HepG2 (cell line): ENCODE results near the gene OR9A2. TPM values are rescaled to one million over a fixed set of nuclear protein-coding genes. Genes with fewer than 3 reads are reported as not detected.
"Not testable (repeated sequence)": the region's sequence is repeated elsewhere in the genome, so short reads cannot be mapped to it uniquely, and the experiment has no call there.

Experiments
- ATAC-seq: fragments of 200-7000 bp; cut with Tn5 transposase; 3 replicates; pipeline ENCODE4 v1.9.1; 2020; ENCODE audit warnings: mild to moderate bottlenecking, moderate library complexity
- BruUV-seq: library from RNA; stranded (reverse); fragments of 400-500 nt; replicated peaks from 2 replicates; lab custom pipeline; 2021; lab: Mats Ljungman, UMichigan
- CTCF ChIA-PET: fragments of 300-600 bp; formaldehyde crosslinking; extraction: SDS; loops from one replicate; lab custom pipeline; 2021; ENCODE audit warnings: low total read pairs, inconsistent platforms, low intra/inter-chr PET ratio; lab: Yijun Ruan, JAX
- POLR2A ChIA-PET: fragments of 350-600 bp; sonication (Branson Sonifier 250); formaldehyde crosslinking; loops from one replicate; lab custom pipeline; 2020; ENCODE audit warnings: antibody characterized with exemption, inconsistent platforms; lab: Yijun Ruan, JAX
- DNase-seq: peaks from one replicate; pipeline ENCODE4 v3.0.0-alpha.2; 2015; ENCODE audit warnings: low spot score
- FAIRE-seq: peaks from 3 replicates; lab custom pipeline; 2011; peaks lifted over from hg19 to GRCh38; lab: Jason Lieb, UNC
- H2AFZ ChIP-seq: one replicate; pipeline ENCODE4 v1.6.1; 2011; ENCODE audit warnings: low read length, inconsistent platforms
- H3K27ac ChIP-seq: fragments of 300-600 bp; 3 replicates; pipeline ENCODE4 v1.8.0; 2011; ENCODE audit warnings: mixed run types, mild to moderate bottlenecking, mixed read lengths, low read length, inconsistent platforms; ENCODE audit not compliant: insufficient read depth; ENCODE audit errors: extremely low read length
- H3K27me3 ChIP-seq, 2 experiments: fragments of 200-600 bp in 1 of 2; 2 replicates in 1 of 2; 3 replicates in 1 of 2; pipeline versions ENCODE4 v1.6.0 to v1.8.0; 2011; ENCODE audit warnings: low read length in 2 of 2, mild to moderate bottlenecking in 2 of 2, moderate library complexity in 2 of 2, inconsistent platforms in 1 of 2; ENCODE audit not compliant: insufficient read depth in 2 of 2, control insufficient read depth in 1 of 2
- H3K36me3 ChIP-seq, 2 experiments: fragments of 200-600 bp in 1 of 2; replicated peaks in 1 of 2; 2 replicates in 1 of 2; 3 replicates in 1 of 2; pipeline versions ENCODE4 v1.5.1 to v1.8.0; 2011; ENCODE audit warnings: low read length in 2 of 2, inconsistent platforms in 1 of 2; ENCODE audit not compliant: insufficient read depth in 2 of 2, control insufficient read depth in 1 of 2
- H3K4me1 ChIP-seq: 2 replicates; pipeline ENCODE4 v1.5.1; 2012; ENCODE audit warnings: low read length, inconsistent platforms; ENCODE audit not compliant: insufficient read depth
- H3K4me2 ChIP-seq: 2 replicates; pipeline ENCODE4 v1.6.0; 2011; ENCODE audit warnings: low read depth, low read length, inconsistent platforms
- H3K4me3 ChIP-seq, 3 experiments: fragments of 200-600 bp in 1 of 3; sonication (generic), shearing (Covaris generic) in 1 of 3; replicated peaks in 1 of 3; 2 replicates each; pipeline ENCODE4 v1.5.1; 2011 to 2016; ENCODE audit warnings: low read length in 3 of 3, inconsistent platforms in 2 of 3, low read depth in 2 of 3, mild to moderate bottlenecking in 2 of 3, control low read depth in 1 of 3, mixed read lengths in 1 of 3; ENCODE audit not compliant: insufficient read depth in 1 of 3
- H3K79me2 ChIP-seq: one replicate; pipeline ENCODE4 v1.6.1; 2011; ENCODE audit warnings: low read length, inconsistent platforms; ENCODE audit not compliant: insufficient read depth
- H3K9ac ChIP-seq: 2 replicates; pipeline ENCODE4 v1.6.0; 2011; ENCODE audit warnings: mild to moderate bottlenecking, low read depth, low read length, inconsistent platforms; ENCODE audit not compliant: insufficient read depth
- H3K9me3 ChIP-seq: 2 replicates; pipeline ENCODE4 v1.5.1; 2012; ENCODE audit warnings: mild to moderate bottlenecking, low read length
- H4K20me1 ChIP-seq: 2 replicates; pipeline ENCODE4 v1.6.0; 2011; ENCODE audit warnings: inconsistent platforms, mild to moderate bottlenecking, low read length, moderate library complexity; ENCODE audit not compliant: insufficient read depth
- GPN1 ChIP-seq: sonication (generic); formaldehyde crosslinking; IDR thresholded peaks from 2 replicates; pipeline ENCODE4 v1.5.1; 2020; ENCODE audit warnings: missing genetic modification reagents, borderline replicate concordance
- HMGA1 ChIP-seq: sonication (generic); formaldehyde crosslinking; conservative IDR thresholded peaks from 2 replicates; pipeline ENCODE4 v1.4.0; 2020; ENCODE audit warnings: missing genetic modification reagents
- MED13 ChIP-seq: sonication (generic); formaldehyde crosslinking; IDR thresholded peaks from 2 replicates; pipeline ENCODE4 v1.5.0; 2020; ENCODE audit warnings: missing genetic modification reagents
- ZNF607 ChIP-seq: sonication (generic); formaldehyde crosslinking; IDR thresholded peaks from 2 replicates; pipeline ENCODE4 v1.5.1; 2020; ENCODE audit warnings: missing genetic modification reagents, mild to moderate bottlenecking, borderline replicate concordance
- ZSCAN30 ChIP-seq: sonication (generic); formaldehyde crosslinking; IDR thresholded peaks from 2 replicates; pipeline ENCODE4 v1.5.0; 2020; ENCODE audit warnings: mild to moderate bottlenecking, missing genetic modification reagents
- WGBS: methylation state at CpG from one replicate; pipeline ENCODE4 v1.1.6; 2017; ENCODE audit warnings: low lambda C conversion rate; 5-methylcytosine and 5-hydroxymethylcytosine counted together
- in situ Hi-C: cut with HindIII; loops from 2 replicates; pipeline ENCODE4 v1.10.0; 2017; ENCODE audit warnings: low pct_unique_long_range_greater_than_20kb; ENCODE audit not compliant: extremely low pct_ligation_motif_present
- intact Hi-C: fragments of 100-400 bp; cut with micrococcal nuclease; formaldehyde crosslinking; loops from one replicate; pipeline ENCODE4 v1.10.0; 2022; ENCODE audit not compliant: unreplicated experiment
- polyA plus RNA-seq, 8 experiments: library from polyadenylated mRNA; depleted of rRNA in 3 of 8; stranded (reverse) in 7 of 8; unstranded in 1 of 8; fragments of >200 nt; fragmentation: Illumina TruSeq in 4 of 8; extraction: Trizol in 4 of 8; gene quantifications; 2 replicates each; pipeline versions ENCODE4 v1.2.1 to v1.2.3, GENCODE V29; 2011 to 2016; ENCODE audit warnings: low read depth in 4 of 8, missing spikeins in 1 of 8, mixed read lengths in 1 of 8; ENCODE audit not compliant: insufficient read depth in 1 of 8
- total RNA-seq, 5 experiments: library from RNA; depleted of rRNA; stranded (reverse); fragments of >200 nt; fragmentation: Illumina TruSeq; extraction: Trizol; gene quantifications; 2 replicates each; pipeline ENCODE4 v1.2.3, GENCODE V29; 2016; ENCODE audit warnings: low read depth in 1 of 5
- TF ChIP-seq, protein P1 (sequence below): sonication (generic); formaldehyde crosslinking; IDR thresholded peaks from 2 replicates; pipeline ENCODE4 v1.8.1; 2023; ENCODE audit warnings: mild to moderate bottlenecking, moderate library complexity, missing genetic modification reagents
- TF ChIP-seq, protein P2 (sequence below): sonication (generic); formaldehyde crosslinking; IDR thresholded peaks from 2 replicates; pipeline ENCODE4 v1.4.0; 2020; ENCODE audit warnings: missing genetic modification reagents
- TF ChIP-seq, protein P3 (sequence below): sonication (generic); formaldehyde crosslinking; IDR thresholded peaks from 2 replicates; pipeline ENCODE4 v1.4.0; 2020; ENCODE audit warnings: missing genetic modification reagents, mild to moderate bottlenecking, borderline replicate concordance

OR9A2 gene
- total and polyA plus RNA-seq, 2 of the 13 experiments (the other 11 are each of a cell fraction or from before 2014, with no cell fraction given), result not detected

DNA sequence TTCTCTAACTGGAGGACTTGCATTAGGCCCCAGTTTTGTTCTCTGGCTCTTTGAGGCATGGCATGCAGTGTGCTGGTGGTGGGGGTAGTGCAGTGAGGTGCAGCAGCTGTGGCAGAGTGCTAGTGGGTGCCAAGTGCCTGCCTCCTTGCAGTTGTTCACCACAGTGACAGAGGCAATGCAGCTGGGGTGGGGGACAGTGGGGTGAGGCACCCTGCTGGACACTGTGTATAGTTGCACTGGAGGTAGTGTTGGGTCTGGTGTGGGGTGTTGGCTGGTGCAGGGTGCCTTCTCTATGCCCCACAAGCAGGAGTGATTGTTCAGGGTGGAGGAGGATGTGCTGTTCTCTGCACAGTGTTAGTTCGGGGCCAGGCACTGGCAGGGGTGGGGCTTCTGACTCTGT is 43.1 kb downstream of the OR9A2 start (continued):
- TF ChIP-seq ZSCAN30 (CRISPR knock-in tag), result no peak
- TF ChIP-seq, protein P1, sequence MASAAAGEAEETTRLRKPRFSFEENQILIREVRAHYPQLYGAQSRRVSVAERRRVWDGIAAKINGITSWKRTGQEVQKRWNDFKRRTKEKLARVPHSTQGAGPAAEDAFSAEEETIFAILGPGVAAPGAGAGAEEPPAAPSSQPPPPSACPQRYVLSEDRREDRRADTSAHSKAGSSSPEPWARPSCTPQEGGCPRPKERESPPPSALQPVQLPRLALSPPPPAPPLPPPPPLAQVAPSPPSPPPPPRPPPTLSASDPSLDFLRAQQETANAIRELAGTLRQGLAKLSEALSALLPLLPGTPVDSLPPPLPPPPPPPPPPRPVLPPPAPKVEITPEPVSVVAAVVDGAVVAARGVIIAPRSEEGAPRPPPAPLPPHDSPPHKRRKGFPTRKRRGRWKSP, result no peak
- TF ChIP-seq GPN1 (CRISPR knock-in tag), result no peak
- no peak for TF ChIP-seq MED13 (CRISPR knock-in tag)
- TF ChIP-seq, protein P2, sequence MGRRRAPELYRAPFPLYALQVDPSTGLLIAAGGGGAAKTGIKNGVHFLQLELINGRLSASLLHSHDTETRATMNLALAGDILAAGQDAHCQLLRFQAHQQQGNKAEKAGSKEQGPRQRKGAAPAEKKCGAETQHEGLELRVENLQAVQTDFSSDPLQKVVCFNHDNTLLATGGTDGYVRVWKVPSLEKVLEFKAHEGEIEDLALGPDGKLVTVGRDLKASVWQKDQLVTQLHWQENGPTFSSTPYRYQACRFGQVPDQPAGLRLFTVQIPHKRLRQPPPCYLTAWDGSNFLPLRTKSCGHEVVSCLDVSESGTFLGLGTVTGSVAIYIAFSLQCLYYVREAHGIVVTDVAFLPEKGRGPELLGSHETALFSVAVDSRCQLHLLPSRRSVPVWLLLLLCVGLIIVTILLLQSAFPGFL, result no peak
- TF ChIP-seq, protein P3, sequence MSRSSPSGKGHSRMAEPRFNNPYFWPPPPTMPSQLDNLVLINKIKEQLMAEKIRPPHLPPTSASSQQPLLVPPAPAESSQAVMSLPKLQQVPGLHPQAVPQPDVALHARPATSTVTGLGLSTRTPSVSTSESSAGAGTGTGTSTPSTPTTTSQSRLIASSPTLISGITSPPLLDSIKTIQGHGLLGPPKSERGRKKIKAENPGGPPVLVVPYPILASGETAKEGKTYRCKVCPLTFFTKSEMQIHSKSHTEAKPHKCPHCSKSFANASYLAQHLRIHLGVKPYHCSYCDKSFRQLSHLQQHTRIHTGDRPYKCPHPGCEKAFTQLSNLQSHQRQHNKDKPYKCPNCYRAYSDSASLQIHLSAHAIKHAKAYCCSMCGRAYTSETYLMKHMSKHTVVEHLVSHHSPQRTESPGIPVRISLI (CRISPR knock-in tag), result no peak
- TF ChIP-seq HMGA1 (CRISPR knock-in tag), result no peak
- TF ChIP-seq ZNF607 (CRISPR knock-in tag), result no peak

DNA sequence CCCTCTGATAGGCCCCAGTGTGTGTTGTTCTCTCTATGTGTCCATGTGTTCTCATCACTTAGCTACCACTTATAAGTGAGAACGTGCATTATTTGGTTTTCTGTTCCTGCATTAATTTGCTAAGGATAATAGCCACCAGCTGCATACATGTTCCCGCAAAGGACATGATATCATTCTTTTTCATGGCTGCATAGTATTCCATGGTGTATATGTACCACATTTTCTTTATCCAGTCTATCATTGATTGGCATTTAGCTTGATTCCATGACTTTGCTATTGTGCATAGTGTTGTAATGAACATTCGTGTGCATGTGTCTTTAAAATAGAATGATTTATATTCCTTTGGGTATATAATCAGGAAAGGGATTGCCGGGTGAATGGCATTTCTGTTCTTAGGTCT is 48.5 kb downstream of the OR9A2 start:
- H2AFZ ChIP-seq, CTCF ChIA-PET, H3K27ac ChIP-seq, H3K27me3 ChIP-seq, FAIRE-seq, H3K9ac ChIP-seq, H3K79me2 ChIP-seq, H3K9me3 ChIP-seq, DNase-seq, H3K4me1 ChIP-seq, H3K4me3 ChIP-seq, H4K20me1 ChIP-seq, BruUV-seq, ATAC-seq, H3K4me2 ChIP-seq, intact Hi-C loops, in situ Hi-C loops, POLR2A ChIA-PET, H3K36me3 ChIP-seq: not testable (repeated sequence)
- WGBS, result 15% methylated on average over 4 of the region's 4 CpGs

Other genes starting within 250 kb of the OR9A2 start
- not detected in 2 replicates for gene EPHB6, start 172.1 kb downstream of the OR9A2 start, total RNA-seq (2016; rRNA removed; fragmentation: Illumina TruSeq; extraction: Trizol)
- not detected in 2 replicates for gene EPHB6, start 172.1 kb downstream of the OR9A2 start, polyA plus RNA-seq (2011; rRNA removed)
- not detected in 2 replicates for gene TRPV6, start 141.4 kb downstream of the OR9A2 start, total RNA-seq (2016; rRNA removed; fragmentation: Illumina TruSeq; extraction: Trizol)
- gene TRPV6, start 141.4 kb downstream of the OR9A2 start, polyA plus RNA-seq (2011; rRNA removed), result not detected in 2 replicates
- gene TRPV5, start 93.4 kb downstream of the OR9A2 start, total RNA-seq (2016; rRNA removed; fragmentation: Illumina TruSeq; extraction: Trizol), result not detected in 2 replicates
- not detected in 2 replicates for gene TRPV5, start 93.4 kb downstream of the OR9A2 start, polyA plus RNA-seq (2011; rRNA removed)
- not detected in 2 replicates for gene LLCFC1, start 87.6 kb downstream of the OR9A2 start, total RNA-seq (2016; rRNA removed; fragmentation: Illumina TruSeq; extraction: Trizol)
- not detected in 2 replicates for gene LLCFC1, start 87.6 kb downstream of the OR9A2 start, polyA plus RNA-seq (2011; rRNA removed)
- not detected in 2 replicates for gene KEL, start 64.8 kb downstream of the OR9A2 start, total RNA-seq (2016; rRNA removed; fragmentation: Illumina TruSeq; extraction: Trizol)
- gene KEL, start 64.8 kb downstream of the OR9A2 start, polyA plus RNA-seq (2011; rRNA removed), result 0.03 and 0.09 TPM in 2 replicates
- gene OR6V1, start 25.2 kb upstream of the OR9A2 start, total RNA-seq (2016; rRNA removed; fragmentation: Illumina TruSeq; extraction: Trizol), result not detected in 2 replicates
- gene OR6V1, start 25.2 kb upstream of the OR9A2 start, polyA plus RNA-seq (2011; rRNA removed), result not detected in 2 replicates
- not detected in 2 replicates for gene PIP, start 104.9 kb upstream of the OR9A2 start, total RNA-seq (2016; rRNA removed; fragmentation: Illumina TruSeq; extraction: Trizol)
- not detected in 2 replicates for gene PIP, start 104.9 kb upstream of the OR9A2 start, polyA plus RNA-seq (2011; rRNA removed)
- not detected in 2 replicates for gene TAS2R39, start 156.3 kb upstream of the OR9A2 start, total RNA-seq (2016; rRNA removed; fragmentation: Illumina TruSeq; extraction: Trizol)
- not detected in 2 replicates for gene TAS2R39, start 156.3 kb upstream of the OR9A2 start, polyA plus RNA-seq (2011; rRNA removed)
- not detected in 2 replicates for gene TAS2R40, start 194.9 kb upstream of the OR9A2 start, total RNA-seq (2016; rRNA removed; fragmentation: Illumina TruSeq; extraction: Trizol)
- not detected in 2 replicates for gene TAS2R40, start 194.9 kb upstream of the OR9A2 start, polyA plus RNA-seq (2011; rRNA removed)
- 31.5 and 64.6 TPM in 2 replicates for gene GSTK1, start 236.3 kb upstream of the OR9A2 start, total RNA-seq (2016; rRNA removed; fragmentation: Illumina TruSeq; extraction: Trizol)
- gene GSTK1, start 236.3 kb upstream of the OR9A2 start, polyA plus RNA-seq (2011; rRNA removed), result 92.1 and 96.2 TPM in 2 replicates